K562 treated with DMSO at 1 percent for 12 hours (cell line): ENCODE measurements around the gene SRGAP2. TPM values are rescaled to one million over a fixed set of nuclear protein-coding genes. Genes with fewer than 3 reads are reported as not detected.

Source experiments
- total RNA-seq: library from RNA; unstranded; fragments of 300-600 nt; gene quantifications from 2 replicates; pipeline ENCODE4 v1.2.3, GENCODE V29; 2022; ENCODE audit not compliant: insufficient read depth

SRGAP2 gene
- 16.1 and 67.9 TPM in 2 replicates for total RNA-seq

GRCh38 chr1:206203364-206204158 lies at the start of gene SRGAP2:
TSS of gene SRGAP2 (plus strand) at chr1:206203541. CDS start at chr1:206205971, 2,430 bp downstream.

DNA sequence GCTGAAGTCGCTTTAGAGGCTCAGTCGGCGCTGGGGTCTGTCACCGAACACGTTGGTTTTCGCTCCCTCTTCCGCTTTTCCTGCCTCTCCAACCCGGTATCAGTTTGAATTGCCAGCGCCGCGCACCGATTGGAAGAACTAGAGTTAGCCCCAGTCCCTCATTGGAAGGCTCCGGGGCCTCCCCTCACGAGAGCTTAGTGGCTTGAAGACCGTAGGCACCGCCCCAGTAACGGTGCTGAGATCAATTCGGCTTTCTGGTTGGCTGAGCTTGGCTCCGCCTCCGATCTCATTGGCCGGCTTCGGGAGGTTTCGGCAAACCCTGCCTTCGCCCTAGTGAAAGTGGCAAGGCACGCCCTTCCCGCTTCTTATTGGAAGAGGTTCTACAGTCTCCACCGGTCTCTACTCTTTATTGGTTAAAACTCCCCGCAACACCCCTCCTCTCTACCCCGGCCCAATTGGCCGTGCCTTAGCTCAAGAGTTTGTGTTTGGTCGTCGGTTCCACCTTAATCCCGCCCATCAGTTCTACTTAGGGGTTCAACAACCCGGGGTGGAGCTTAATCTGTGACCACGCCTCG lies 465 bp upstream of the SRGAP2 start, which contains the start of gene FAM72A:
Gene FAM72A (minus strand): TSS at position 51 of the 575 bp plus-strand sequence. CDS start 814 bp downstream, outside the sequence.

Other genes with a start within 250 kb of the SRGAP2 start
- gene RAB7B, start 200.1 kb upstream of the SRGAP2 start, total RNA-seq, result not detected in 2 replicates
- not detected in 2 replicates for gene CTSE, start 179.6 kb upstream of the SRGAP2 start, total RNA-seq
- not detected in 2 replicates for gene RHEX, start 150.4 kb upstream of the SRGAP2 start, total RNA-seq
- gene AVPR1B, start 86.2 kb upstream of the SRGAP2 start, total RNA-seq, result not detected in 2 replicates
- 9.0 and 19.5 TPM in 2 replicates for gene FAM72A, start 702 bp upstream of the SRGAP2 start, total RNA-seq